ENCODE measurements around the gene RAB4A. TPM values are rescaled to one million over a fixed set of nuclear protein-coding genes. Genes with fewer than 3 reads are reported as not detected.

Gene RAB4A
- polyA plus RNA-seq, 2 of the 4 experiments (the other 2 are of a cell fraction) = 31.5 to 38.4 TPM

- no peak for ATAC-seq
- Histone ChIP-seq H3K4me1 (no peaks in the 10 kb centered on the region), H3K4me3 (no peak overlapping the region), H3K27ac (no peak overlapping the region), H3K9me3 (no peaks in the 10 kb centered on the region), H3K4me2 (no peak overlapping the region)
- no peak for TF ChIP-seq MYC (IDR thresholded peaks at IDR 0.05; ENCODE audit: borderline replicate concordance, low read length)
- TF ChIP-seq, protein P1, sequence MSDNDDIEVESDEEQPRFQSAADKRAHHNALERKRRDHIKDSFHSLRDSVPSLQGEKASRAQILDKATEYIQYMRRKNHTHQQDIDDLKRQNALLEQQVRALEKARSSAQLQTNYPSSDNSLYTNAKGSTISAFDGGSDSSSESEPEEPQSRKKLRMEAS (IDR thresholded peaks at IDR 0.05) = no peak
- no peak for TF ChIP-seq BHLHE40 (IDR thresholded peaks at IDR 0.05; ENCODE audit: low read depth, low read length)
- no peak for TF ChIP-seq NFE2L2 (conservative IDR thresholded peaks at IDR 0.05; ENCODE audit: low read length)
- no peak for TF ChIP-seq RARB (CRISPR knock-in tag; IDR thresholded peaks at IDR 0.05)
- TF ChIP-seq HEYL (CRISPR knock-in tag; IDR thresholded peaks at IDR 0.05) = no peak
- no peak for TF ChIP-seq FOSL2 (IDR thresholded peaks at IDR 0.05)
- TF ChIP-seq FOSL2 (CRISPR knock-in tag; IDR thresholded peaks at IDR 0.05) = no peak
- no peak for TF ChIP-seq FOXS1 (CRISPR knock-in tag; IDR thresholded peaks at IDR 0.05)
- TF ChIP-seq, protein P2, sequence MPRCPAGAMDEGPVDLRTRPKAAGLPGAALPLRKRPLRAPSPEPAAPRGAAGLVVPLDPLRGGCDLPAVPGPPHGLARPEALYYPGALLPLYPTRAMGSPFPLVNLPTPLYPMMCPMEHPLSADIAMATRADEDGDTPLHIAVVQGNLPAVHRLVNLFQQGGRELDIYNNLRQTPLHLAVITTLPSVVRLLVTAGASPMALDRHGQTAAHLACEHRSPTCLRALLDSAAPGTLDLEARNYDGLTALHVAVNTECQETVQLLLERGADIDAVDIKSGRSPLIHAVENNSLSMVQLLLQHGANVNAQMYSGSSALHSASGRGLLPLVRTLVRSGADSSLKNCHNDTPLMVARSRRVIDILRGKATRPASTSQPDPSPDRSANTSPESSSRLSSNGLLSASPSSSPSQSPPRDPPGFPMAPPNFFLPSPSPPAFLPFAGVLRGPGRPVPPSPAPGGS (IDR thresholded peaks at IDR 0.05) = no peak
- TF ChIP-seq ESRRA (IDR thresholded peaks at IDR 0.05; ENCODE audit: borderline replicate concordance, low read length) = no peak
- no peak for FAIRE-seq
- POLR2A ChIA-PET = no interaction called here
- DNase-seq (ENCODE audit: low read depth in 1 of 2, low spot score in 1 of 2) = no peak
- 91% methylated on average over 2 of the region's 2 CpGs for WGBS (ENCODE audit: missing lambda C conversion rate)
- CTCF ChIA-PET = interaction anchor here (0.8 to 1.1 kb wide), 4 partner anchors 22 to 67 kb away, joined by 3 read pairs; no protein-coding TSS in a partner anchor
Measured at GRCh38 chr1:229325401-229325800, 54.5 kb downstream of the RAB4A start.

DNA sequence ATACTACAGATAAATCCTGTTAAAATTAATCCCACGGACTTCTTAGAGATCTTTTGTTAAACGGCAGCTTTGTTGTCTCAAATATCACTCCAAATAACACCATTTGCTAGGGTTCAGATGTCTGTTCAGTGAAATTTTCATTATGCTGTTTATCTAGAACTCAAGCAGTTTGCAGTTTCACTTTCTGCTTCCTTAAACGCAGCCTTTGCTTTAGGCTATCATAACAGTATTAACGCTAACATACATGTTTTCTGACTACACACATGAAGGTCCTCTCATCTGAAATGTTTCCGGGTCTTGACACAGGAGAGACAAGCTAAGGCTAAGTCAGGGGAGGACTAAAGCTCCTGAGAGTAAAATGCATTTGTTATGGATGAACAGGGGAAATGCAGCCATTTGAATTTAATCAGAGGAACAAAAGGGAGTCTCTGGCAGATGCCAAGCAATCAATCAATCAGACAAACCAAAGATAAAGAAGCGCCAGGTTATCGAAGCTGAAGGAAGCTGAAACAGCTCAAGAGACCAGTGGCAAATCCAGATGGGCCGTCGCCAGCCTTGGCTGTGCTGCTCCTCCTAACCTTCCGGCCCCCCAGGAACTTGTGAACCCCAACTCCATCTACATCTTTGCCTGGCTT lies 55.1 kb downstream of the RAB4A start:
- no peak overlapping the region for H3K4me2 ChIP-seq
- no peak overlapping the region for H3K4me3 ChIP-seq
- no peak for TF ChIP-seq NR3C1 (IDR thresholded peaks at IDR 0.05)
- TF ChIP-seq ELK1 (IDR thresholded peaks at IDR 0.05; ENCODE audit: low read depth, low read length) = no peak
- TF ChIP-seq HOXA7 (CRISPR knock-in tag; IDR thresholded peaks at IDR 0.05) = no peak
- TF ChIP-seq HMGXB4 (CRISPR knock-in tag; IDR thresholded peaks at IDR 0.05; ENCODE audit: borderline replicate concordance) = no peak
- TF ChIP-seq ZNF302 (CRISPR knock-in tag; IDR thresholded peaks at IDR 0.05) = no peak
- no peak for TF ChIP-seq ZSCAN20 (CRISPR knock-in tag; IDR thresholded peaks at IDR 0.05)
- TF ChIP-seq RAD21 (conservative IDR thresholded peaks at IDR 0.05 in 1 of 2, IDR thresholded peaks at IDR 0.05 in 1 of 2) = no peak
- no peak for TF ChIP-seq MYC (IDR thresholded peaks at IDR 0.05; ENCODE audit: borderline replicate concordance, low read length)
- TF ChIP-seq, protein P3, sequence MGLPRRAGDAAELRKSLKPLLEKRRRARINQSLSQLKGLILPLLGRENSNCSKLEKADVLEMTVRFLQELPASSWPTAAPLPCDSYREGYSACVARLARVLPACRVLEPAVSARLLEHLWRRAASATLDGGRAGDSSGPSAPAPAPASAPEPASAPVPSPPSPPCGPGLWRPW (IDR thresholded peaks at IDR 0.05) = no peak
- no peak for TF ChIP-seq HEYL (CRISPR knock-in tag; IDR thresholded peaks at IDR 0.05)
- TF ChIP-seq, protein P2 (IDR thresholded peaks at IDR 0.05) = no peak
- no peak for TF ChIP-seq CHD2 (IDR thresholded peaks at IDR 0.05; ENCODE audit: low read length, partially characterized antibody)
- H3K4me1 ChIP-seq = no peaks in the 10 kb centered on the region
- DNase-seq (ENCODE audit: low read depth in 1 of 2, low spot score in 1 of 2) = no peak
- H3K9me3 ChIP-seq = no peaks in the 10 kb centered on the region
- ATAC-seq = no peak
- CTCF ChIA-PET = interaction anchor here (0.6 to 1.1 kb wide), 5 partner anchors 23 to 68 kb away, joined by 3 read pairs; no protein-coding TSS in a partner anchor
- H3K27ac ChIP-seq = no peak overlapping the region
- WGBS (ENCODE audit: missing lambda C conversion rate) = 93% methylated on average over 10 of the region's 10 CpGs
- peak; percentile 46 for FAIRE-seq
- POLR2A ChIA-PET = no interaction called here

All from A549 (cell line).